ENCODE results near the gene SULT1A2. TPM values are rescaled to one million over a fixed set of nuclear protein-coding genes. Genes with fewer than 3 reads are reported as not detected.
"Not testable (repeated sequence)": the region's sequence is repeated elsewhere in the genome, so short reads cannot be mapped to it uniquely, and the experiment has no call there.

Gene SULT1A2
- total and polyA plus RNA-seq, 2 of the 8 experiments (the other 6 are each of a cell fraction or from before 2014, with no cell fraction given) = 0.29 to 0.35 TPM

DNA sequence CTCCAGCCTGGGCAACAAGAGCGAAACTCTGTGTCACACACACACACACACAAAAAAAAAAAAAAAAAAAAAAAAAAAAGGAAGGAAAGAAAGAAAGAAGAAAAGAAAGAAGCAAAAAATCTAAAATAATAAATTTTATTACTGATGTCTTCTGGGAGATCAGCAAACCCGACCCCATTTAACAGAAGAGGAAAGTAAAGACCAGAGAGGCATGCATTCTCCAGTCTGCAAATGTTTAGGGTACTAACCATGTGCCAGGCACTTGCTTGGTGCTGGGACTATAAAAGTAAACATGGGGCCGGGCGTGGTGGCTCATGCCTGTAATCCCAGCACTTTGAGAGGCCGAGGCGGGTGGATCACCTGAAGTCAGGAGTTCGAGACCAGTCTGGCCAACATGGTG is 50.9 kb downstream of the SULT1A2 start:
- H2BK15ac ChIP-seq (ENCODE audit: low read length); H3K23me2 ChIP-seq (ENCODE audit: low read depth, low read length); DNase-seq (ENCODE audit: low read depth in 1 of 2, low spot score in 2 of 2); H3K36me3 ChIP-seq (ENCODE audit: control insufficient read depth in 2 of 4, insufficient read depth in 4 of 4, low read length in 3 of 4); H3K4ac ChIP-seq (replicated peaks; ENCODE audit: insufficient read length, low read depth, low read length); FAIRE-seq; H3K56ac ChIP-seq (replicated peaks; ENCODE audit: insufficient read length, low read depth, low read length); H3K27ac ChIP-seq (ENCODE audit: low read depth, low read length); H3K4me1 ChIP-seq (replicated peaks in 1 of 4; ENCODE audit: control insufficient read depth in 3 of 4, insufficient read depth in 4 of 4, low read length in 3 of 4); H3K4me2 ChIP-seq (ENCODE audit: insufficient read depth in 1 of 2, low read depth in 2 of 2, low read length in 2 of 2); H3K79me1 ChIP-seq (ENCODE audit: low read depth, low read length); H3K9ac ChIP-seq (replicated peaks in 1 of 4; ENCODE audit: extremely low read depth in 1 of 4, low read depth in 3 of 4, low read length in 3 of 4); CTCF ChIA-PET (ENCODE audit: partially characterized antibody); POLR2A ChIA-PET (ENCODE audit: partially characterized antibody); H2BK20ac ChIP-seq (ENCODE audit: low read length); H2BK12ac ChIP-seq (ENCODE audit: low read depth, low read length); H2AK5ac ChIP-seq (ENCODE audit: low read depth, low read length); H2BK120ac ChIP-seq (replicated peaks; ENCODE audit: low read depth, low read length); H3K18ac ChIP-seq (ENCODE audit: extremely low read depth, low read length); H4K5ac ChIP-seq (ENCODE audit: insufficient read length, low read depth, low read length); H2AFZ ChIP-seq (ENCODE audit: low read length); H3K23ac ChIP-seq (ENCODE audit: insufficient read length); H4K91ac ChIP-seq (replicated peaks; ENCODE audit: insufficient read length, low read length); H2BK5ac ChIP-seq (ENCODE audit: low read depth, low read length); H3K9me3 ChIP-seq (ENCODE audit: insufficient read depth in 2 of 2, low read depth in 1 of 2, low read length in 1 of 2); H3K4me3 ChIP-seq (ENCODE audit: extremely low read depth in 1 of 4, insufficient read depth in 2 of 4, low read depth in 3 of 4, low read length in 4 of 4); H4K8ac ChIP-seq (ENCODE audit: extremely low read depth, insufficient read depth, low read length); H3K14ac ChIP-seq (ENCODE audit: insufficient read length); H3K79me2 ChIP-seq (ENCODE audit: control insufficient read depth in 1 of 2, insufficient read depth in 2 of 2, low read length in 2 of 2); H4K20me1 ChIP-seq (replicated peaks in 1 of 2; ENCODE audit: control insufficient read depth in 1 of 2, insufficient read depth in 2 of 2, low read length in 2 of 2); H3K27me3 ChIP-seq (replicated peaks in 1 of 4; ENCODE audit: control insufficient read depth in 3 of 4, extremely low read depth in 1 of 4, insufficient read depth in 3 of 4, low read length in 3 of 4): not testable (repeated sequence)
- 93% methylated on average over 6 of the region's 7 CpGs; no CpG with 5 or more reads in 1 of the 2 experiments for WGBS, 2 experiments (ENCODE audit: extremely low coverage in 1 of 2, insufficient coverage in 1 of 2, insufficient read length in 1 of 2, insufficient replicate concordance in 2 of 2, low coverage in 1 of 2, low lambda C conversion rate in 2 of 2, missing lambda C conversion rate in 1 of 2)

Measured in H1 (cell line).